NCI-H128 (cell line): ENCODE results near the gene KCNMA1.
"Not testable (repeated sequence)": the region's sequence is repeated elsewhere in the genome, so short reads cannot be mapped to it uniquely, and the experiment has no call there.

Experiments used
- DNase-seq: peaks from one replicate; lab custom pipeline; 2025; ENCODE audit not compliant: unreplicated experiment; lab: John Stamatoyannopoulos, UW

Gene KCNMA1

DNA sequence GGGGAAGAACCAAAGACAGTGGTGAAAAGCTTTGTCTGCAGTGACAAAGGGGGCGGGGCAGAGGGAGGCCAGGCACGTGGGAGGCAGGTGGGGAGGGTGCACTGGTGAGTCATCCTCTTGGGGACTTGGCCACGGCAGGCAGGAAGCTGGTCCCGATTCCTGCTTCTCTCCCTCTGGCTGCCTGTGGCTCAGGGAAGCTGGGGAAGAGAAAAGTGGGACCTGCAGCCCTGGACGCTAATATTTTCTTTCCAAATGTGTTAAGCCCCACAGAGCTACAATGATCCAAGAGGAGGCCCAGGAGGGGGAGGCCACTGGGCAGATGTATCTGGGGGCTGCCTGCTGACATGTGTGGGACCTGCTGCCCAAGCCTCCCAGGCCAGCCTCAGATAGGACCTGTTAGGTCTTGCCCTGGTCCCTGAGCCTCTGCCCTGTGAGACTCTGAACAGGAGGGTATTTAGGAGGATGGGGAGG lies 231.8 kb downstream of the KCNMA1 start:
- no peak for DNase-seq

DNA sequence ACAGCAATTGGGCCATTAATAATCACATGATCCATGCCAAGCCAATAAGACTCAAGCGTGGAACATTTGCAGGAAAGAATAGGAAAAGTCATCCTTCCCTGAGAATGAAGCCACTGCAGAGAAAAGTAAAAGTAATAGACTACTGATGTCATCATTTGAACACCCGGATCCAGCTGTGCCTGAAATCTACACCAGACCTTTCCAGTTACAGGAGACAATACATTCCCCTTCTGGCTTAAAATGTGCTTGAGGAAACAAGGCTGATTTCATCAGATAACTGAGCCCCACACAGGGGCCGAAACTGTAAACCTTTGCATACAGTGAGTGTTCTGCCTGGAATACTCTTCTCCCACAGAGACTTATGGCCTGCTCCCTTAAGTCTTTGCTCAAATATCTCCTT lies 232.8 kb downstream of the KCNMA1 start:
- no peak for DNase-seq

DNA sequence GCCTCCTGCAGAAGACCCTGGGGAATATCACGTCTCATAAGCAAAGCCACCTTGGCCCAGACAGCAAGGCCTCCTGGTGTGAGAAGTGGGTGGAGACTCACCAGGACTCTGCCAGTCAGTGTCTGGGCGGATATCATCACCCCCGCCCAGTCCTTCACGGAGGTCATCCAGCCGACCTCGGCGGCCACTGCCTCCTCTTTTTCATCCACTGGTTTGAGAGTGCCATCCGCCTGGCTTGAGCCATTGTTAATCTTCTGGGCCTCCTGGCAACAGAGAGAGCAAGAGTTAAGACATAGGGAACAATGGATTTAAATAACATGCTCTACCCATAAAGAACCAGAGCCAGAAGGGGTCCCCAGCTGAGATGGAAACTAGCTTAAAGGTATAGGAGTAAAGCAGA lies 233.8 kb downstream of the KCNMA1 start:
- DNase-seq: no peak

DNA sequence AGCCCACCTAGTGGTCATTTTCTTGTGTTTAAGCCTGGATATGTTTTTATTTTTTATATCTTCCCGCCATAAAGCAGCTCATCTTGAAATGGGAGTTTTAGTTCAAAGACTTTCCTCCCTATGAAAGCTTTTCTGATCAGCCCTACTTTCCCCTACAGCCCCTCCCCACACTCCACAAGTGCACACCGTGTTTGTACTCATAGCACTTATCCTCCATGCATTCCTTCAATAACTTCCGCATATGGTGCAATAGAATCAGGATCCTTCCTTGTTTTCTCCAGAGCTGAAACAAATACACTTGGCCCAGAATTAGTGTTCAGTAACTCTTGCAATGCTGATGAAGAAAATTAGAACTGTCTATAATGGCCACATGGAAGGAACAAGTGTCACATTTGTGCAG lies 235.9 kb downstream of the KCNMA1 start:
- DNase-seq: no peak

DNA sequence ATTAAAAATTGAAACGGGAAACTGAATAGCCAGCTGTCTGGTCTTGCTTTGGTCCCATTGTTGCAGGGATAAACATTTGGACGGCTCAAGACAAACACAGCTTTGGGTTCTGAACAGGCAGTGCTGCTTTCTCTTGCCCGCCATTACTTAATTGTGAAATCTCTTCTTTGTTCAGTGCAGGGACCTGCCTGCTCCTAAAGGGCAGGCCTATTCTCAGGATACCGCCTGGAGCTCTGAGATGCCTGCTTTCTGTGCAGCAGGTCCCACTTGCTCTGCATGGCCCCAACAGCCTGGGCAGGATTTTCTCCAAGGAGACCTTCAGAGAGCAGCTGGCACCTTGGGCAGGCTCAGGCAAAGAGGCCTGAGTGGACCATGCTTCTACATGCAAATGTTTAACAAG lies 237.6 kb downstream of the KCNMA1 start:
- no peak for DNase-seq

DNA sequence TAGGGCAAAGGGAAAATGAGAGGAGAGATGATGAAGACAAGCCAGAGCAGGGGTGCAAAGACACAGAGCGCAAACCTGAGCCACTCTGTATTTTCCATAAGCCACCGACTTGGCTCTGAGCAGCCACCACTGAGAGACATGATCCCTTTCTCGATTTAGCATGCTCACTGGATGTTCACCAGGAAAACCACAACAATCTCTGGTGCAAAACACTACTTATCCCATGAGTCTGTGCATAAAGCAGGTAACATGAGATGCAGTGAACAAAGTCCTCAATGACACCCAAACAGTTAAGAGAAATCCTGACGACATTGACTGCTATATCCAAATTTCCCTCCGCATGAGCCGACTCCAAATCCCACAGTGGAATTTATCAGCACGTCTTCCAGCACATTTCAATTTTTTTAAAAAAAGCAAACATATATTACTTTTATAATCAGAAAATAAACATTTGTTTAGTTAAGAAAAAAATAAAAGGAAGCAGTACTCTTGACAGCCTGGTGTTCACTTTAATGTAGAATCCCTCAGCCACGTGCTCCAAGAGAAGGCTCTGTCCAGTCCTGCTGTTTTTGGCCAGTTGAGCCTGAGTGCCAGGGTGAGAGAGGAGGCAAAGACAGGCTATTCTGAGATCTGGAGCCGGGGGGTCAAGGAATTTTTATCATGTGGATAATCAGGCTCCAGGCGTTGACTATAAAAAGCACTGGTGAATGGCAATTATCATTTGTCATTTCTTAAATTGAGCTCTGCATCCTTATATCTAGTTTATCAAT lies 238.4 kb downstream of the KCNMA1 start:
- no peak for DNase-seq

DNA sequence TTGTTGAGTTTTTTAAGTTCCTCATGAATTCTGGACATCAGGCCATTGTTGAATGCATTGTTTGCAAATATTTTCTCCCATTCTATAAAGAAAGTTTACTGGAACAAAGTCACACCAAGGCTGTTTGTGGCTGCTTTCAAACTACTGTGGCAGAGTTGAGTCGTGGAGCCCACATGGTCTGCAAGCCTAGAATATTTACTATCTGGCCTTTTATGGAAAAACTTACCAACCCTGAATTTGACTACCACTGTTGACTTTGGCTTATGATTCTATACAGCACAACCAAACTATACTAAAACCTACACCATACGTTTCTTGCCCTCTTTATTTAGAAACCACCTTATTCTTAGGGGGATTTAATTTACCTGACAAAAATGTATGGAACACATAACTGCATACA lies 239.1 kb downstream of the KCNMA1 start:
- DNase-seq: no peak

DNA sequence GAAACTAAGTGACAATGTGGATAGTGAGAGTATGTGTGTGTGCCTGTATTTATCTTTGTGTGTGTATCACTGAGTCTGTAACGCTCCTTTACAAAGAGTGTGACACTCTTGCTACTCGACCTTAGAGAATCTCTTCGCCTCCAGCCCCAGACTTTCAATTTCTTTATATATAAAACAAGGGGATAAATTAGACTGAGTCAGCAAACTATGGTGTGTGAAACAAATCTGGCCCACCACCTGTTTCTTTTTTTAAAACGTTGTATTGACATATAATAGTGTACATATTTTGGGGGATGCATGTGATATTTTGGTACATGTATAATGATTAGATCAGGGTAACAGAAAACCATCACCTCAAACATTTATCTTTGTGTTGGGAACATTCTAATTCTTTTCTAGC lies 240.5 kb downstream of the KCNMA1 start:
- DNase-seq: no peak

DNA sequence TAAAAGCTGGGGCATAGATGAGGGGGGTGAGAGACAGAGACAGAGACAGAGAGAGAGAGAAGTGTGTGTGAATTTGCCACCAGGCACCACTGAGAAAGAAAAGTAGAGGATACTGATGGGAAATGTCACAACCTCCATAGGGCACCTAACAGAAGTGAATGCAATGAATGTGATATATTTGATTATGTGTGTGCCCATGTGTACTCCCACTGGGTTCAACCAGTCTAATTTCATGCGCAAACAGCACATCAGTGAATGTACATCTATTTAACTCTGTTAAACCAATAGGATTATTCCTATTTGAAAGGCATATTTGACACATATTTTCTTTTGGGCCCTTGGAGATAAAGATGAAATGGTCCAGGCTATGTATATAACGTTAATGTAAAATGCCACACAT lies 241.3 kb downstream of the KCNMA1 start:
- no peak for DNase-seq

DNA sequence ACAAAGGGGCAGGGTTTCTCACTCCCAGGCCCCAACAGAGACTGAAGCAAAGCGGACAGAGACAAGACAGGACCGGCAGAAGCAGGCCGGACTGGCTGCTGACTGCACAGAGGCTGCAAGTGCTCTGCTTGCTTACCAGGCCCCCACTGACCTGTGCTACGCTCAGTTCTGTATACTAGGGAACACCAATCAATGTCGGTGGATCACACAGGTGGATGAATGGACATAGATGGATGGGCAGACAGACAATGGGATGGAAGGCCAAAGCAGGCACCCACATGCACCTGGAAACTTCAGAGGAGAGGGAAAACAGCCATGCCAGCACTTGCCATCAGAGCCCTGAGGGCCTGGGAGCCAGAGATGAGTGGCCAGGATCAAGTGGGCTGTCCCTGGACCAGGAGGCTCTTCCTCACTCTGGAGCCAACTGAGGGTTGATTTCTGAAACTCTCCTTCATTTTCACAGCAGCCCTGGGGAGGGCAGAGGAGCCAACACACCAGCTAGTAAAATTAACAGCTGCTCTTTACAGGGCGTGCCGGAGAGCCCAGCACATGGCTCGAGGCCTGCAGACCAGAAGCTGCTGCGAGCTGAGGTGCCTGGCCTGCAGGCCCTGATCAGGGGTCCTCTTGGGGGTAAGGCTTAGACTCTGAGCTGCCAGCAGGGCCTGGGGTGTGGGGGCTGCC lies 243.6 kb downstream of the KCNMA1 start:
- DNase-seq: no peak

DNA sequence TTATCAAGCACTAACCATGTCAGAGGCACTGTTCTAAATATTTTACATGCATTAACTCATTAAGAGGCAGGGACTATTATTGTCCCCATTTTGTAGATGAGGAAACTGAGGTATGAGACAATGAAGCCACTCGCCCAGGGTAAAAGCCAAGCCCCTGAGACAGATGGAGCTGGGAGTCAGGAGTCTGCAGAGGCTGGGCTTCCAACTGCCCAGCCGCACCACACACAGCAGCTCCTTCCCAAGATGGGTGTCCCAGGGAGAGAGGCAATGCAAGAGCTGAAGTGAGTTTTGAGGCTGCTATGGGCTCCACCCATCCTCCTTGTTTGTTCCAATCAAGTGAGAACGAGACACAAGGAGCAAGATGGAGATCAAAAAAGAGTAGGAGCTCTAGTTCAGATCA lies 244.2 kb downstream of the KCNMA1 start:
- DNase-seq: no peak

DNA sequence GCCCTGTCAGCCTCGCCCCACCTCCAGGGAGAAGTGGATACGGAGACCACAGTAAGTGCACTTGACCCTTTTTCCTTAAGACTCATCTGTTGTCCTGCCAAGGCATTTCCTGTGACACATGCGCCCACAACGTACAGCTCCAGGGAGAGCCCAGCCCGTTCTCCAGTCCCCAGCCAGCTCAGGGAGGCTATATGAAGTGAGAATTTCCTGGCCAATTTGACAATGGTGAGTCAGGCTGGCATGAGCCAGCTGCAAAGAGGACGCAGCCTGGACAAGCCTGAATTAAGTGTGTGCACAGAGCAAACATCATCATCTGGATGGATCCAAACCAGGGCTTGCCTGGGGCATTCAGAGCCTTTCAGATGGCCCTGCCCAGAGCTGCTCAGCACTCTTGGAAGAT lies 244.8 kb downstream of the KCNMA1 start:
- DNase-seq: no peak

DNA sequence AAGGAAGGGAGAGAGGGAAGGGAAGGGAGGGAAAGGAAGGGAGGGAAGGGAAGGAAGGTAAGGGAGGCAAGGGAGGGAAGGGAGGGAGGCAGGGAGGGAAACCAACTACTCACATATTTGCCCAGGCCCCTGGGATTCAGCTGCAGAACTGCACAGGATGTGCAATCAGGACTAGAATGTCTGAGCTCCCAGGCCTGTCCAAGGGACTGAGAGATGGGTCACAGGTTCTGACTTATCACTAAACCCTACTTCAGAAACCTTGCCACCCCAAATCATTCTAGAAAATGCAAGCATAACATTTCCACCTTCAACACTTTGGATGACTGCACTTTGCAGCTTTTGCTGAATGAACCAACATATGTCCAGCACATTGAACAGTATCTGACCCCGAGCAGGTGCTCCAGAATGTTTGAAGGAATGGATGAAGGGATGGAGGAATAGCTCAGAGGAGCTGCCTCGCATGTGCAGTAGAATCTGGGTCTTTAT lies 245.3 kb downstream of the KCNMA1 start:
- DNase-seq: no peak

DNA sequence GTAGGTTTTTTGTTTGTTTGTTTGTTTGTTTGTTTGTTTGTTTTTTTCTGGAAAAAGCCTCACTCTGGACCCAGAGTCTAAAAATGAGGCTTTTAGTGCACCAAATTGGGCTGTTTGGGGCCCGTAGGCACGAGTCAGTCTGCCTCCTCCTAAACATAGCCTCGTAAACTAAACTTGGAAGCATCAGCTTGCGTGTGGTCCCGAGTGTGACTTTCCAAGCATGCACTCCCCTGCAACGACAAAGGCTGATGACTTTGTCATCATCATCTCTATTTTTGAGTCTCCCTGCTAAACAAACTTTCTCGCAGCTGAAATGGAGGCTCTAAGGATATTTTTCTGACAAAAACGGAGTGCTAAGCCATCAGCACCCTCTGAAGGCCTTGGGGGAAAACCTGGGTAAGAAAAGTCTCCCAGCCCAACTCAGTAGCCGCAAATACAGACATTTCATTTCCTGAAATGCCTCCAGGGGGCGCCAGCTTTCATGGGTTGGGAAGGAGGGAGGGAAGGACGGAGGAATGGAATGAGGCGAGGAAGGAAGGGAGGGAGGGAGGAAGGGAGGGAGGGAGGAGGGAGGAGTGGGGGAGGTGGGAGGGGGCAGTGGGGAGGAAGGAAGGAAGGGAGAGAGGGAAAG lies 245.9 kb downstream of the KCNMA1 start:
- DNase-seq: peak; percentile 1

DNA sequence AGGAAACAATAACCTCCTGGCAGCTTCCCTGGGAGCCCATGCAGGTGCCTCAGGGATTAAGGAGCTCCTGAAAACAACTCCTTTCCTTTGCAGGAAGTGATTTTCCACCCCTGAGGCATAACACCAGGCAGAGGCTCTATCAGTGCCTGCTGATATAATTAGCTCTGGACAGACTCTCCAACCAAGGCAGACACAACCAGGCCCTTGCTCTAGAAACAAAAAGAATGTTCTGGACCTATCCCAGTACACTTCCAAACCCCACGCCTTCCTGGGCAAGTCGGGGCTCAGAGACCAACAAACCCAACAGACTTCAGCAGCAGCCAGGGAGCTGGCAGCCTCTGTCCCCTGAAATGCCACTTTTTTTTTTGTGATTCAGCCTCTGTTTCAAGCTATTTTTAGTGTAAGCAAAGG lies 247.1 kb downstream of the KCNMA1 start:
- no peak for DNase-seq

DNA sequence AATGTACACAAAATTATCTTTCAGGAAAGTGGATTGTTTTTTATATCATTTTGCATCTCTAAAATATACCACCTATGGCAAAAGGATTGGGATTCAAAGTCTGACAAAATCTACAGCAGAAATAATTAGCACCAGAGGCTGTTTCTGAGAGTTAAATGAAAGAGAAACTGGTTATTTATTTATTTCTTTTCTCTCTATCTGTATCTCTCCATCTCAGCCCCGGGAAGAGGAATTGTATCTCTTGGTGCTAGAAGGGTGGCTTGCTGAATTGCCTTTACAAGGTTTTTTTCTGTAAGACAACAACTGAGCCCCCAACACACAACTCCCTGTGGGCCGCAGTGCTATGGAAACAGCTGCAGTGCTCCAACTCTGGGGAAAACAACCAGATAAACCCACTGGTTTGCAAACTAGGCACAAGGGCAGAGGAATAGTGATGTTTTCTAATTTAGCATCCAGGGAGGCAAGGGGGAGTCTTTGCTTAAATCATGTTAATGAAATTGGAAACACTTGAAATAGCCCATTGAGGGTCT lies 249.0 kb downstream of the KCNMA1 start:
- no peak for DNase-seq

DNA sequence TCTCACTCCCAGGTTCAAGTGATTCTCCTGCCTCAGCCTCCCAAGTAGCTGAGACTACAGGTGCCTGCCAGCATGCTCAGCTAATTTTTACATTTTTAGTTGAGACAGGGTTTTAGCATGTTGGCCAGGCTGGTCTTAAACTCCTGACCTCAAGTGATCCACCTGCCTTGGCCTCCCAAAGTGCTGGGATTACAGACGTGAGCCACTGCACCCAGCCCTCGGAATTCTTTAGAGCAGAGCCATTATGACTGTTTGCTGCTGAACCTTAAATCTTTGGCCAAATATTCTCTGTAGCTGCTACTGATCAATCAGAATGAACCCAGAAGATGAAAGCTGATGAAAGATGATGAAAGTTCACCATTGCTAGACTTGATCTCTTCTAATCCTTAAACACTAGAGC lies 249.9 kb downstream of the KCNMA1 start:
- not testable (repeated sequence) for DNase-seq

DNA sequence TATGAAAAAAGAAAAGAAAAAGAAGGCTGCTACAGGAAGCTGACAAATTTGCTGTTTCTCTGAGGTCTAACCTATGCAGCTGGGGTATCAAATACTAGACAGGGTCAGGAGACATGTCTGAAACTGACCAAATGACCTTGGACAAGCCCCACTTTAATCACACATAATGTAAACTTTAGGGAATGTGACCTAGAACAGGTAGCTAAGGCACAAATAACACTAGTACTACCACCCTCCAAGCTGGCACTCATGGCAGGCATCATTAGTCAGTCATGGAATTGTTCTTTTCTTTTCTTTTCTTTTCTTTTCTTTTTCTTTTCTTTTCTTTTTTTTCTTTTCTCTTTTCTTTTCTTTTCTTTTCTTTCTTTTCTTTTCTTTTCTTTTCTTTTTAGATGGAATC lies 250.4 kb downstream of the KCNMA1 start:
- DNase-seq: no peak

DNA sequence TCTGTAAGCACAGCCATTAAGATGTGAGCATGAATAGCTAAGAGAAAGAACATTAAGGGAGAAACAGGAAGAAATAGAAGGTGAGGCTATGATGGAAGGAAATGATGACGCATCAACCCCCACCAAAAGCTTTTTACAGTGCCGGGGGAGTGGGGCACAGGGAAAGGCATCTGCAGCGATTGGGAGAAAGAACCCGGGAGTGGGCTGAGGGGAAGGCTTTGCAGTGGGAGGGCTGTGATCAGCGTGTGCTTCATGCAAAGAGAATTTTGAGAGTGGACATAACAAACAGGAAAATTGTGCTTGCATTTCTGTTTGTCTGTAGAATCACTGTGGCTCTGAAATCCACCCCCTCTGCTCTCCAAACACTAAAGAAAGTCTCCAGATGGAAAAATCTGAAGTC lies 250.8 kb downstream of the KCNMA1 start:
- DNase-seq: no peak

DNA sequence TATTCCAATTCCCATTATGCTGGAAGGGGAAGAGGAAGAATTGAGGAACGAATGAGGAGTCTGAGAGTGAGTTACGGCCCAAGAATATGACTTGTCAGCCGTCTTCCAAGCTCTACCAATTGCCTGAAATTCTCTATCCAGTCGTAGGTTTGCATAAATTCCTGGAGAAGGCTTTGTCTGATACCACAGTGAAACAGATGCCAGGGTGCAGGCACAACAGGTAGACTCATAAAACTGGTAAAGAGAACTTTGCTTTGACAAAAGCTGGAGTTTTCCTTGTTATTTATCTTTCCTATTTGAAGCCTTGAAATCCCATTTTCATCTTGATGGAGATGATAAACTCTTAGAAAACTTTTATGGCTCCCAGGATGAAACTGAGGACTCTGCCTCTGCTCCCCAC lies 251.2 kb downstream of the KCNMA1 start:
- no peak for DNase-seq

DNA sequence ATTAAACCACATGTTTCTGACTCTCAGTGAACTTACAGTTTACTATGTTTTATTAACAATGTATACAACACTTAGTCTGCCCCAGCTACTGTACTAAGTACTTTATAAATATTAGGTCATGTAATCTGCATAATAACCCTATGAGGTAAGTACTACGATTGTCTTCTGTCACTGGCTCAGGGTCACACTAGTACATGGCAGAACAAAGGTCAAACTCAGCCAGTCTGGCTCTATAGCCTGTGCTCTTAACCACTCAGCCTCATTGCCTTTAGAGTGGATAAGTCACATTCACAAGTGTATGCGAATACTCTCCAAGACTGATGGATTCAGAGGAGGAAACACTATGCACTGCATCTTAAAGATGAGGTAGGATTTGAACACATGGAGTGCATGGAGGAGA lies 252.3 kb downstream of the KCNMA1 start:
- DNase-seq: no peak
